ENCODE measurements around the gene RDH14.

GRCh38 chr2:18549083-18549482 is 11.4 kb downstream of the RDH14 start:
- no peak for TF ChIP-seq CTCF (IDR thresholded peaks at IDR 0.05)
- TF ChIP-seq POLR2A (IDR thresholded peaks at IDR 0.05) = no peak
